NCI-H187 (cell line): ENCODE measurements around the gene UIMC1.

Experiments used
- DNase-seq, 2 experiments: peaks; one replicate each; lab custom pipeline; 2025; lab: John Stamatoyannopoulos, UW

Gene UIMC1

GRCh38 chr5:176902102-176902814 is 104.3 kb downstream of the UIMC1 start:
- DNase-seq = no peak

GRCh38 chr5:176901260-176902101 is 105.1 kb downstream of the UIMC1 start:
- no peak for DNase-seq

GRCh38 chr5:176900780-176901204 is 105.8 kb downstream of the UIMC1 start:
- DNase-seq = no peak

- DNase-seq = no peak
Measured at GRCh38 chr5:176899946-176900779, 106.4 kb downstream of the UIMC1 start.

- no peak for DNase-seq
Measured at GRCh38 chr5:176899296-176899891, 107.2 kb downstream of the UIMC1 start, which contains the start of gene HK3. TSS of gene HK3 (minus strand) at chr5:176899346. CDS start at chr5:176896159, 3,187 bp downstream.

- no peak for DNase-seq
Measured at GRCh38 chr5:176897263-176897662, 109.3 kb downstream of the UIMC1 start.

- DNase-seq = no peak
Measured at GRCh38 chr5:176895831-176896230, 110.7 kb downstream of the UIMC1 start.

GRCh38 chr5:176894298-176894697 is 112.3 kb downstream of the UIMC1 start:
- no peak for DNase-seq

GRCh38 chr5:176892663-176893062 is 113.9 kb downstream of the UIMC1 start:
- DNase-seq = no peak

GRCh38 chr5:176891331-176891958 is 115.1 kb downstream of the UIMC1 start:
- DNase-seq = no peak

GRCh38 chr5:176890455-176891330 is 115.9 kb downstream of the UIMC1 start:
- no peak for DNase-seq

GRCh38 chr5:176889321-176890280 is 117.0 kb downstream of the UIMC1 start:
- DNase-seq = no peak

GRCh38 chr5:176888865-176889165 is 117.8 kb downstream of the UIMC1 start:
- no peak for DNase-seq

GRCh38 chr5:176888016-176888864 is 118.3 kb downstream of the UIMC1 start:
- no peak for DNase-seq

- DNase-seq = no peak
Measured at GRCh38 chr5:176887252-176887849, 119.2 kb downstream of the UIMC1 start.

- DNase-seq = no peak
Measured at GRCh38 chr5:176886336-176887251, 120.0 kb downstream of the UIMC1 start.

GRCh38 chr5:176884571-176884890 is 122.0 kb downstream of the UIMC1 start:
- DNase-seq = no peak
